ENCODE data around the gene UCK2. TPM values are rescaled to one million over a fixed set of nuclear protein-coding genes. Genes with fewer than 3 reads are reported as not detected.

Gene UCK2
- total and polyA plus RNA-seq, 7 donors, result 8.3 to 33.0 (median 29.3) TPM

GRCh38 chr1:165849353-165850133 lies 22.1 kb downstream of the UCK2 start:
- Histone ChIP-seq H3K4me3 (no peak overlapping the region), H3K27ac (no peak overlapping the region), H3K27me3 (no peaks in the 10 kb centered on the region), H3K36me3 (no peaks in the 10 kb centered on the region), H3K9me3 (no peaks in the 10 kb centered on the region), H3K4me1 (peaks cover 0 to 9% (median 1%) of the 10 kb centered on the region in 4 donors)
- TF ChIP-seq POLR2AphosphoS5 (IDR thresholded peaks at IDR 0.05), result no peak
- no peak for TF ChIP-seq CTCF (IDR thresholded peaks at IDR 0.05)
- TF ChIP-seq EP300 (IDR thresholded peaks at IDR 0.05), result no peak
- TF ChIP-seq POLR2A (IDR thresholded peaks at IDR 0.05), result no peak
- 88 to 92% methylated on average over 7 of the region's 7 CpGs for WGBS, 2 donors
- no peak for DNase-seq
- intact Hi-C loops (cut with DNase I), result no loop called here

- intact Hi-C loops (cut with DNase I), result no loop called here
- TF ChIP-seq EP300 (IDR thresholded peaks at IDR 0.05) (no peak), POLR2AphosphoS5 (IDR thresholded peaks at IDR 0.05) (no peak), POLR2A (IDR thresholded peaks at IDR 0.05) (no peak), CTCF (IDR thresholded peaks at IDR 0.05) (no peak)
- Histone ChIP-seq H3K9me3 (no peaks in the 10 kb centered on the region), H3K27me3 (no peaks in the 10 kb centered on the region), H3K36me3 (no peaks in the 10 kb centered on the region), H3K4me1 (peaks cover 0 to 9% (median 1%) of the 10 kb centered on the region in 4 donors), H3K4me3 (no peak overlapping the region), H3K27ac (no peak overlapping the region)
- 47 to 69% methylated on average over 4 of the region's 4 CpGs for WGBS, 2 donors
- no peak for DNase-seq
Observed at GRCh38 chr1:165851034-165851658, 23.7 kb downstream of the UCK2 start.

- no peaks in the 10 kb centered on the region for H3K36me3 ChIP-seq
Observed at GRCh38 chr1:165852871-165853270, 25.5 kb downstream of the UCK2 start.

GRCh38 chr1:165853528-165854075 lies 26.2 kb downstream of the UCK2 start:
- H3K36me3 ChIP-seq, result no peaks in the 10 kb centered on the region
- no peak for DNase-seq
- H3K27ac ChIP-seq, result no peak overlapping the region
- H3K4me1 ChIP-seq, result peaks cover 0 to 9% (median 4%) of the 10 kb centered on the region in 4 donors
- no peaks in the 10 kb centered on the region for H3K9me3 ChIP-seq
- TF ChIP-seq POLR2A (IDR thresholded peaks at IDR 0.05) (no peak), CTCF (IDR thresholded peaks at IDR 0.05) (no peak), EP300 (IDR thresholded peaks at IDR 0.05) (no peak), POLR2AphosphoS5 (IDR thresholded peaks at IDR 0.05) (no peak)
- intact Hi-C loops (cut with DNase I), result no loop called here
- no peaks in the 10 kb centered on the region for H3K27me3 ChIP-seq
- H3K4me3 ChIP-seq, result no peak overlapping the region
- 91 to 97% methylated on average over 2 of the region's 2 CpGs for WGBS, 2 donors

More at GRCh38 chr1:165852871-165853270, 25.5 kb downstream of the UCK2 start:
- DNase-seq, result no peak
- Histone ChIP-seq H3K4me1 (peaks cover 0 to 9% (median 3%) of the 10 kb centered on the region in 4 donors), H3K4me3 (no peak overlapping the region), H3K27ac (no peak overlapping the region), H3K27me3 (no peaks in the 10 kb centered on the region), H3K9me3 (no peaks in the 10 kb centered on the region)
- intact Hi-C loops (cut with DNase I), result no loop called here
- WGBS, 2 donors, result 94 to 97% methylated on average over 2 of the region's 2 CpGs
- no peak for TF ChIP-seq POLR2A (IDR thresholded peaks at IDR 0.05)
- no peak for TF ChIP-seq CTCF (IDR thresholded peaks at IDR 0.05)
- TF ChIP-seq EP300 (IDR thresholded peaks at IDR 0.05), result no peak
- no peak for TF ChIP-seq POLR2AphosphoS5 (IDR thresholded peaks at IDR 0.05)

Measured in sigmoid colon (tissue), 7 donors.